Right atrium auricular region (tissue), 2 donors: Measurements from ENCODE around the gene CTU2. TPM values are rescaled to one million over a fixed set of nuclear protein-coding genes. Genes with fewer than 3 reads are reported as not detected.

Source experiments
- DNase-seq: peaks from one replicate; pipeline ENCODE4 v3.0.0-alpha.2; 2019; ENCODE audit warnings: low spot score
- H3K27ac ChIP-seq, 2 donors: fragments of 200-600 bp; sonication (generic); 1 replicate in 1 of 2; 2 replicates in 1 of 2; pipeline ENCODE4 v1.5.1; 2016 to 2019
- H3K27me3 ChIP-seq, 2 donors: fragments of 200-600 bp; sonication (generic); one replicate each; pipeline versions ENCODE4 v1.5.1 to v1.6.0; 2017 to 2019
- H3K36me3 ChIP-seq: fragments of 200-600 bp; sonication (generic); one replicate; pipeline ENCODE4 v1.5.1; 2016
- H3K4me1 ChIP-seq, 2 donors: fragments of 200-600 bp; sonication (generic); one replicate each; pipeline versions ENCODE4 v1.5.1 to v1.6.0; 2017 to 2019
- H3K4me3 ChIP-seq, 2 donors: fragments of 200-600 bp; sonication (generic); 1 replicate in 1 of 2; 2 replicates in 1 of 2; pipeline ENCODE4 v1.5.1; 2017 to 2019; ENCODE audit warnings: mild to moderate bottlenecking in 1 of 2, moderate library complexity in 1 of 2
- H3K9me3 ChIP-seq, 2 donors: fragments of 200-600 bp; sonication (generic); one replicate each; pipeline ENCODE4 v1.5.1; 2019
- total RNA-seq, 2 donors: library from RNA; depleted of rRNA; stranded (reverse); fragments of >200 nt; gene quantifications; one replicate each; pipeline ENCODE4 v1.1.0, GENCODE V29; 2016
- TF ChIP-seq, protein P1 (sequence below), 2 donors: fragments of 200-600 bp; sonication (generic); IDR thresholded peaks; one replicate each; pipeline ENCODE4 v1.5.1; 2019; ENCODE audit warnings: antibody characterized with exemption in 2 of 2

Gene CTU2
- total RNA-seq, 2 donors from 2014 or later = 7.1 to 8.2 TPM

DNA sequence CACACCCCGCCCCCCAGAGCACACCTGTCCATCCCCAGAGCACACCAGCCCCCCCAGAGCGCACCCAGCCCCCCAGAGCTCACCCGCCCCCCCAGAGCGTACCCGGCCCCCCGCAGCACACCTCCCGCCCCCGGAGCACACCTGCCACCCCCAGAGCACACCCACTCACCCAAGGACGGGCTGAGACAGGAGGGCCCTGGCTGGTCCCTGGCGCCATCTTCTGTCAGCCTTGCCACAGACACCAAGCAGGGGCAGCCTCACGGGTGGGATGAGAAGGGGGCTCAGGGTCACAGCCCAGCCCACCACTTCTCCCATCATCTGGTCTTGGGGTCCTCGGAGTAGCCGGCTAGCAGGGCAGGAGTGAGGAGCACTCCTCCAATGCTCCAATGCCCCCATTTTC lies 46.9 kb downstream of the CTU2 start:
- H3K4me1 ChIP-seq = no peaks in the 10 kb centered on the region
- no peak overlapping the region for H3K4me3 ChIP-seq
- H3K27ac ChIP-seq = no peak overlapping the region
- no peaks in the 10 kb centered on the region for H3K27me3 ChIP-seq
- TF ChIP-seq, protein P1, sequence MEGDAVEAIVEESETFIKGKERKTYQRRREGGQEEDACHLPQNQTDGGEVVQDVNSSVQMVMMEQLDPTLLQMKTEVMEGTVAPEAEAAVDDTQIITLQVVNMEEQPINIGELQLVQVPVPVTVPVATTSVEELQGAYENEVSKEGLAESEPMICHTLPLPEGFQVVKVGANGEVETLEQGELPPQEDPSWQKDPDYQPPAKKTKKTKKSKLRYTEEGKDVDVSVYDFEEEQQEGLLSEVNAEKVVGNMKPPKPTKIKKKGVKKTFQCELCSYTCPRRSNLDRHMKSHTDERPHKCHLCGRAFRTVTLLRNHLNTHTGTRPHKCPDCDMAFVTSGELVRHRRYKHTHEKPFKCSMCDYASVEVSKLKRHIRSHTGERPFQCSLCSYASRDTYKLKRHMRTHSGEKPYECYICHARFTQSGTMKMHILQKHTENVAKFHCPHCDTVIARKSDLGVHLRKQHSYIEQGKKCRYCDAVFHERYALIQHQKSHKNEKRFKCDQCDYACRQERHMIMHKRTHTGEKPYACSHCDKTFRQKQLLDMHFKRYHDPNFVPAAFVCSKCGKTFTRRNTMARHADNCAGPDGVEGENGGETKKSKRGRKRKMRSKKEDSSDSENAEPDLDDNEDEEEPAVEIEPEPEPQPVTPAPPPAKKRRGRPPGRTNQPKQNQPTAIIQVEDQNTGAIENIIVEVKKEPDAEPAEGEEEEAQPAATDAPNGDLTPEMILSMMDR (IDR thresholded peaks at IDR 0.05) = no peak
- no peaks in the 10 kb centered on the region for H3K36me3 ChIP-seq
- H3K9me3 ChIP-seq = no peaks in the 10 kb centered on the region
- no peak for DNase-seq

DNA sequence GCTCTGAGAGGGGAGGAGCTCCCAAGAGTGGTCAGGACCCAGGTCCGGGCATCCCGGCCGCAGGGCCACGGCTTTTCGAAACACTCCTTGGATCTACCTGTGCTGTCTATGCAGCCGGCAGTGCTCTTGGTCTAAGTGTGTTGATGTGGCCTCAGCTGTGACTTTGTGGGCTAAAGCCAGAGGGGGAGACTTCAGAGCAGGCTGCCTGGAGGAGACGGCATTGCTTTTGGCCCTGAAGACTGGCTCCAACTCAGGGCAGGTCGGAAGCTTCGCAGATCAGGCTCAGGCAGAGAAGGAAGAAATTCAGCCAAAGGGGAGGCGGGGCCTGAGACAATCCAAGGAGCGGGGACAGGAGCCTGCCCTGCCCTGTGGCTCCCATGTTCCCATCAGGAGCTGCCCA lies 47.3 kb downstream of the CTU2 start:
- H3K27me3 ChIP-seq = no peaks in the 10 kb centered on the region
- H3K27ac ChIP-seq = no peak overlapping the region
- no peaks in the 10 kb centered on the region for H3K36me3 ChIP-seq
- TF ChIP-seq, protein P1 (IDR thresholded peaks at IDR 0.05) = no peak
- no peaks in the 10 kb centered on the region for H3K4me1 ChIP-seq
- H3K9me3 ChIP-seq = no peaks in the 10 kb centered on the region
- H3K4me3 ChIP-seq = no peak overlapping the region
- DNase-seq = no peak

DNA sequence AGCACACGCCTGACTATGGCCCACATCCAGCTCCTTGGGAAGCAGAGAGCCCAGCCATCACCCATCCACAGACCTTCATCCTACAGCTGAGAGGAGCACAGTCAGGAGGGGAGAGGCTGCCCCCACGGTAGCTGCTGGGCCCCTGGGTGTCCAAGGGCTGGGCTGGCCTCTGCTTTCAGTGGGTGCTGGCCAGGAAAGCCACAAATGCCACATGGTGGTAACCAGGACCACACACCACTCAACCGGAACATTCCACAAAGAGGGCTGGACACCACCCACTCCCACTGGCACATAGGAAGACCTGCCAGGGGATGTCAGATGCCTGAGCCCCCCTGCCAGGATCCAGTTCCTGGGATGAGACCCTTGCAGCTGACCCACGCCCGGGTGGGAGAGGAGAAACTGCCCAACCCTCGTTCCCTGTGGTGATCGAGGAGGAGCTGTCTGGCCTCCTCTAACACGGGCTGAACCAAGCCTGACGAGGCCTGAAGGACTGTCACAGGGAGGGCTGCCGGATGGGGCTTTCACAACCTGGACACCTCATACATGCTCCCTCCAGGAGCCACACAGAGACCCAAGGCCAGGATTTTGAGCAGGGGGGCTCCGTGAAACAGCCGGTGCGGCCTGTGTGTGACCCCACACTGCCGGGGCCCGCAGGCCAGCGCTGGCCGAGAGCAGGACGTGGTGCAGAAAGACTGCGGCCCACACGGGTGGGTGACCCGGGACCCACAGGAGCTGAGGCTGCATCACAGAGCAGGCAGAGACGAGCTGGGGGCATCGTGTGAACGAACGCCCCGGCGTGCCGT lies 48.0 kb downstream of the CTU2 start:
- TF ChIP-seq, protein P1 (IDR thresholded peaks at IDR 0.05) = no peak
- H3K27ac ChIP-seq = no peak overlapping the region

DNA sequence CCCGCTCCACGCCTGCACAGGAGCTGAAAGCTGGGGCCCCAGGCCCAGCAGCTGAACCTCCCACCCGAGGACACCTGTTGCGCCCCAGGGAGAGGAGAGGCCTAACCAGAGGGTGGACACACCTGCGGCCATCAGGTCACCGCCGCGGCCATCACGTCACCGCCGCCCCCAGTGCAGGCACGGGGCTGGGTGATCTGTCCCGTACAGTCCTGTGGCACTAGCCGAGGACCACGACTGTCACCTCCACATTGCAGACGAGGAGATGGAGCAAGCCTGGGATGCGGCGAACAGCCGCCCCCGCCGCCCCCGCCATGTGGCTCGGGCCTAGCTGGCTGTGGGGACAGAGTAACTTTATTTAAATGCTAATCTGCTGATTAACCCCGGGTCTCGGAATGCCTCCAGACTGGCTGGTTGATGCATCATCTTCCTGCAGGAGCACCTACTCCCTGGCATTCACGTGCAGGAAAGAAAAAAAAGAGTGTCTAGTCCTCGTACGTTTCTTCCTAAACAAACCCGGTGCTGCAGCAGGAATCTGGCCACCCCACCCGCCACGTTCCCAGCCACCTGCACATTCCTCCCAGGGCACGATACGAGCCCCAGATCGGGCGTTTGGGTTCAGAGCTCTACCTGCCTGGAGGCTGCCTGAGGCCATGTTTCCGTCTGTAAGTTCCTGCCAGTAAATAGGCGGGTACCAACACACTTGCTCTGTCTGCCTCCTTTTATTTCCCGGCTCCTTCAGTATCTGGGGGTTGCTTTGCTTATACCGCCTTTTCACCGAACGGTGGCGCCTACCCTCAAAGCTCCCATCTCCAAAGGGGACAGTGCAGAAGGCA lies 48.8 kb downstream of the CTU2 start:
- Histone ChIP-seq H3K36me3 (no peaks in the 10 kb centered on the region), H3K27me3 (no peaks in the 10 kb centered on the region), H3K9me3 (no peaks in the 10 kb centered on the region), H3K4me1 (peaks cover 0 to 11% of the 10 kb centered on the region in 2 donors), H3K27ac (no peak overlapping the region), H3K4me3 (no peak overlapping the region)
- no peak for DNase-seq
- TF ChIP-seq, protein P1 (IDR thresholded peaks at IDR 0.05) = no peak

More for the DNA sequence above, 48.0 kb downstream of the CTU2 start:
- Histone ChIP-seq H3K9me3 (no peaks in the 10 kb centered on the region), H3K27me3 (no peaks in the 10 kb centered on the region), H3K4me3 (no peak overlapping the region), H3K36me3 (no peaks in the 10 kb centered on the region), H3K4me1 (peaks cover 0 to 3% of the 10 kb centered on the region in 2 donors)
- DNase-seq = no peak

DNA sequence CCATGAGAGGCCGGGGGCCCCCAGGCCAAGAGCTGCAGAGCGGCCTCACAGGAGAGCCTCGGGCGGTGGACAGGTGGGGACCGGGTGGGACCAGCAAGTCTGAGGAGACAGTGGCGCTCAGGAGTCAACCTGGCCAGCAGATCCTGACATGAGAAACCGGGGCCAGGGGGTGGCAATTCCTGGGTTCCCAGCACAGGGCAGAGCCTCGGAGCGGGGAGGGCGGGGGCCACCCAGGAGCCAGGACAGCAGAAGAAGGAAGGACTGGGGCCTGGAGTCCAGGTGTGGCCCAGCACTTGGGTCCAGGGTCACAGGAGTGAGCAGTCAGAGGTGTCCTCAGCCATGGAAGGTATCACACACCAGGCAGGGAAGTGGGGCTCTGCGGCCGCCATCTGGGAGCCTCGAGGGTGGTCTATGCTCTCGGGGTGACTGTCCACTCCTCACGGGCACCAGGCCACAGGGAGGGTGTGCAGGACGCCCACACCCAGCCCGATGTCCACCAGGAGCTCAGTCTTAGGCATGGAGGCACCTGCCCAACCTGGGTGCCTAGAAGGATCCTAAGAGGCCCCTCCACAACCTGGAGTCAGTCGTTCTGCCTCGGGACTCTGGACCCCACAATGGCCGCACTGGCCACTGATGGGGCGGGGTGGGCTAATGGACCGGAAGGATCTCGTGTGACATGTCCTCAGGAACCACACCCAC lies 49.6 kb downstream of the CTU2 start:
- H3K4me3 ChIP-seq = no peak overlapping the region
- no peak overlapping the region for H3K27ac ChIP-seq
- no peaks in the 10 kb centered on the region for H3K36me3 ChIP-seq
- H3K4me1 ChIP-seq = peaks cover 0 to 12% of the 10 kb centered on the region in 2 donors
- no peaks in the 10 kb centered on the region for H3K9me3 ChIP-seq
- H3K27me3 ChIP-seq = no peaks in the 10 kb centered on the region
- no peak for DNase-seq
- TF ChIP-seq, protein P1 (IDR thresholded peaks at IDR 0.05) = no peak
